HG03095 (cell line): ENCODE results near the gene ACYP2.
"Not testable (repeated sequence)": the region's sequence is repeated elsewhere in the genome, so short reads cannot be mapped to it uniquely, and the experiment has no call there.

Experiments used
- ATAC-seq: cut with Tn5 transposase; IDR thresholded peaks from one replicate; pipeline ENCODE4 v1.9.1; 2021; ENCODE audit warnings: moderate library complexity; ENCODE audit not compliant: unreplicated experiment

ACYP2 gene

DNA sequence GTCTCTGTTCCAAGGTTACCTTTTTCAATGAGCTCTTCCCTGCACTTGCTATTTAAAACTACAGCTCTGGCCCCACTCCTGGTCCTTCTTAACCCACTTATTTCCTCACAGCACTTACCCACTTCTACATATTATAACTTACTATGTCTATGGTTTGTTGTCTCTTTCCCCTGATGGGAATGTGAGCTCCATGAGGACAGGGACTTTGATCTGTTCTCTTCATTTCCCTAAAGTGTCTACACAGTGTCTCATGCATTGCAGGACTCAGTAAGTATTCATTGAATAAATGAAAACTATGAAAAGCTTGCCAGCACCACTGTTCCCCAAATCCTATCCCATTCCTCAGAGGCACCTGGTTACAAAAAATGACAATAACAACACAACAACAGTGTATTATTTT is 18.3 kb upstream of the ACYP2 start:
- ATAC-seq: no peak

DNA sequence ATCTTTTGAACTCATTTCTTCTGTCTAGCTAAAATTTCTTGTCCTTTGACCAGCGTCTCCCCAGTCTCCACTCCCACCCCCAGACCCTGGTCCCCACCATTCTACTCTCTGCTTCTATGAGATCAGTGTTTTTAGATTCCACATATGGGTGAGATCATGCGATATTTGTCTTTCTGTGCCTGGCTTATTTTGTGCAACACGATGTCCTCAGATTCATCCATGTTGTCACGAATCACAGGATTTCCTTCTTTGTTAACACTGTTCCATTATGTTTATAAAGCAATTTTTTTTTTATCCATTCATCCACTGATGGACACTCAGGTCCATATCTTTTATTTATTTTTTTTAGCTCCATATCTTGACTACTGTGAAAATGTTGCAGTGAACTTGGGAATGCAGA is 16.0 kb upstream of the ACYP2 start:
- no peak for ATAC-seq

DNA sequence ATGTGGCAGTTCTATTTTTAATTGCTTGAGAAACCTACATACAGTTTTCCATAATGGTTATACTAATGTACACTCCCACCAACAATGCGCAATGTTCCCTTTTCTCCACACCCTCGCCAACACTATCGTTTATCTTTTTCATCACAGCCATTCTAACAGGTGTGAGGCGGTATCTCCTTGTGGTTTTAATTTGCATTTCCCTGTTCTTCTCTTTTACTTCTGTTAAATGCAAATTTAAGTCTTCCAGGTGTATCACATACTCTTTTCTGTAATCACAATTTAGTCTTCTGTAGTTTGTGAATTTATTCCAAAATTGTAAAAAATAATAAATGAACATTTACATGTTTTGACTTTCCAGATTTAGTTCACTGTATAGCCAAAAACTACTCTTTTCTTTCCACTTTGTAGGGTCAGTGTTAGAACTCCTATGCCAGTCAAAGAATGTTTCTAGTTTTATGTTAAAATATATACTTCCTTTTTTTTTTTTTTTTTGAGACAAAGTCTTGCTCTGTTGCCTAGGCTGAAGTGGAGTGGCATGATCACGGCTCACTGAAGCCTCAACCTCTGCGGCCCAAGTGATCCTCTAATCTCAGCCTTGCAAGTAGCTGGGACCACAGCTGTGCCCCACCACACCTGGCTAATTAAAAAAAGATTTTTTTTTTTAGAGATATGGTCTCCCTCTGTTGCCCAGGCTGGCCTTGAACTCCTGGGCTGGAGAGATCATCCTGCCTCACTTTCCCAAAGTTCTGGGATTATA is 15.4 kb upstream of the ACYP2 start:
- peak; percentile 70 for ATAC-seq

DNA sequence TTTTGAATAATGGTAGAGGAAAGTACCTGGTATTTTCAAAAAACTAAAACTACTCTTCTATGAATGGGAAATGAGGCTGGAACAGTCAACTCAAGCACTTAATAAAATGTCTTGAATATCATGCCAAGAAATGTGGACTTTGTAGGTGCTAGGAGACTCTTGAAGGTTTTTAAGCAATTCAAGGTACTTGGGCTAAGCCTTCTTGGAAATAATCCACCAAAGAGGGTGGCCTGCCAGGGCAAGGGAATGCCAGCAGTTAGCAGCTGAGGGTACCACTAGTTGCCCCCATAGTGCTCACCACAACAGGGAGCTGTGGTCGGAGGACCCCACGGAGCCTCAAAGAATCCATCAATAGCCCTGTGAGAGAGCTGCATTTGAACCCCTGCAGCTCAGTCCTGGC is 14.6 kb upstream of the ACYP2 start:
- no peak for ATAC-seq

DNA sequence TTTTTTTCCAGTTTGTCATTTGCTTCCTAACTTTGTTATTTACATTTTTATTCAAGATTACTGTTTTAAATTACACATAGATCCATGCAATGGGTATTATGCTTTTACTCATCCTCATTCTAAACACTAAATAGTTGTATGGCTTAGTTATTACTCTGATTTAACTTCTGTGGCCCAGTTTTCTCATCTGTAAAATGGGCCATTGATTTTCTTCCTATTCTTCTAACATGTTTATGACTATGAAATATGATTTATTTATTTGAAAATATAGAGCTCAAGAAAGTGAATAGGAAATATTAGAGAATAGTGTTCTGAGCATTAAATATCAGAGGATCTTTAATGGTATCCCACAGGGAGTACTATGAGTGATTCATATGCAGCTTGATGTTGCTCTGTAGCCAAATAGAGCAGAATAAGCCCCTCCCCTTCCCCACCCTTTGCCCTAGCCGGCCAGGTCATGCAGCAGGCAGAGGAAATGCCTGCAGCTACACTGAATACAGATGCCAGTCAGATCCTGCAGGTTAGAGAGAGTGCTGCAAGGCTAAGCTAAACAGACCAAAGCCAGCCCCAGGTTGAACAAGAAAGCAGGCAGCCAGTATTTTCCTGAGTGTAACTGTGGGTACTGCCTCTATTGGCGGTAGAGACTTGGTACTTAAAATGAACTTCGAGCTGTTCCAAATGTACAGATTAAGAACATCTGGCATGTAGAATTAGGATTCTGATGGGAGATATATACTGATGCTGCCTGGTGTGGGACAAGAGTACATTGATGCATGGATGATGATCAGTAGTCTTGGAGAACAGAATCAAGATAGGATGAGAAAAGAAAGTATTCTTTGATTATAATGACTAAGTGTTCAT is 11.7 kb upstream of the ACYP2 start:
- ATAC-seq: peak; percentile 40

DNA sequence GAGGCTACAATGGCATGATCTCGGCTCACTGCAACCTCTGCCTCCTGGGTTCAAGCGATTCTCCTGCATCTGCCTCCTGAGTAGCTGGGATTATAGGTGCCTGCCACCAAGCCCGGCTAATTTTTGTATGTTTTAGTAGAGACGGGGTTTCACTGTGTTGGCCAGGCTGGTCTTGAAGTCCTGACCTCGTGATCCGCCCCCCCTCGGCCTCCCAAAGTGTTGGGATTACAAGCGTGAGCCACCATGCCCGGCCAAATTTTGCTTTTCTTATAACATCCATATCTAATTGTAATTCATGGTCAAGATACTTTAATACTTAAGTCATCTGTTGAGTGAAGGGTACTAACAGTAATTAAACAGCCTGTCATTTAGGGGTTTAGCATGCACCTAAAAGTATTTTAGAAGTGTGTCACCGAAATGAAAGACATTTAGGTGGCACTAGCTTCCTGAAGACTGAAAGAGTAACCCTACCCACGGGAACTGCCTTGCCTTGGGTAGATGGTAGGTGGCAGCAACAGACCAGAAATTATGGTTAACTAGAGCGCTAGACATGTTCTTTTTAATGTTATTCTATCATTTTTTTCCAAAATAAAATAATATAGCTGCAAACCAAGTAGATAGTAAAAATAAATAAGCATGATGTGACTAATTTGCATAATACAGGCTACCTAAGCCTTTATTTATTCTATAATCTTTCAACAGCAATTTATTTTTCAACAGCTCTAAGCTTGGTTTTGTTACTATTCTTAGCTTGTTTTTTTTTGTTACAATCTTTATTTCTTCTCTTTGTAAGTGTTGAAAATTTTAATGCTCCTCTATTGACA is 8.6 kb upstream of the ACYP2 start:
- no peak for ATAC-seq

DNA sequence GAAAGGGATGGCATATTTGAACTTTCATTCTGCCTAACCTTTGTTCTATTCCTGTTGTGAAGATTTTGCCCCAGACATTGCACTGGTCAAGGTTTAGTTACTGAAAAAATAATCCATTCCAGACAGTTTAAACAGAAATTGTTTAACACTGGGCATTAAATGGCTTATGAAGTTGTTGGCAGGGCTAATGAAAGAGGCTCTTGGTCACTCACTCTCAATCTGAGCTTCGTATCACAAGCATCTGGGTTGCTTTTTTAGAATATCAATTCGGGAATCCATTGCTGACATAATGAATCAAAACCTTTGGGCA is 8.0 kb upstream of the ACYP2 start:
- no peak for ATAC-seq

DNA sequence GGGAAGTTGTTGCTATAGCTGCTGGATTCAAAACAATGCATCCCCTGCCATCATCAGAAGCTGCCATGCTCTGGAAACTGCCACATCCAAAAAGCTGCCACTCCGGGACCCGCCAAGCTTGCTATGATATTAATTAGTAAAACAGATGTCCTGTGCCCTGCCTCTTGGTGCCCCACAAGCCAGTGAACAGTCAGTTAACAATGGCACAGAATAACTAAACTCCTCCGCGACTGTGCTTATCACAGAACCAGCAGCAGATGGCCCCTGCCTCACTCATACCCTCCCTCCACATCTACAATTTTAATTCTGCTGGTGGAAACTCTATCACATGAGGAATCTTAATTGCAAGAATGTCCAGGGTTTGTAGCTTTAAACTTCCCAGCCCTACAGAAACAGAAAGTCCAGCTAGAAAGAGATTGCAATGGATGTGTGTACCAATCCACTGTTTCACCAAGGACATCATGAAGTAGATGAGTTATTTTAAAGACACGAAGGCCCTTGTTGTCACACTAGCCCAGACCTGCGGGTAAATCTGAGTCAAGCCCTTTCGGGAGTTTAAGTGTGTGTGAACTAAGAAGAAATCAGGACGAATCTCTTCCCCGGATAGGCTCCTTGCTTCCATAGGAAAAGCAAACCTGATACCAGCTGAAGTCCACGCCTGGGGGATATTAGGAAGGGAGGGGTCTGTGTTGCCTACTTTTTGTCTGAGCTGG is 7.4 kb upstream of the ACYP2 start:
- no peak for ATAC-seq

DNA sequence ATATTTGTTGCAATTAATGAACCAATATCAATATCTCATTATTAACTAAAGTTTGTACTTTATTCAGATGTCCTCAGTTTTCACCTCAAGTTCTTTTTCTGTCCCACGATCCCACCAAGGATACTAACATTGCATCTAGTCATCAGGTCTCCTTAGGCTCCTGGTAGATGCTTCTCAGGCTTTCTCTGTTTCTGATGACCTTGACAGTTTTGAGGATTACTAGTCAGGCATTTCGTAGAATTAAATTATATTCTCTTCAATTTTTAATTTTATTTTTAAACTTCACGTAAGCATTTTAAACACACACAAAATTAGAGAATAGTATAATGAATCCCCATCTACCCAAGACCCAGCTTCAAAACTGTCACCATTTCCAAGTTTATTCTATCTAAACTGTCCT is 5.6 kb upstream of the ACYP2 start:
- no peak for ATAC-seq

DNA sequence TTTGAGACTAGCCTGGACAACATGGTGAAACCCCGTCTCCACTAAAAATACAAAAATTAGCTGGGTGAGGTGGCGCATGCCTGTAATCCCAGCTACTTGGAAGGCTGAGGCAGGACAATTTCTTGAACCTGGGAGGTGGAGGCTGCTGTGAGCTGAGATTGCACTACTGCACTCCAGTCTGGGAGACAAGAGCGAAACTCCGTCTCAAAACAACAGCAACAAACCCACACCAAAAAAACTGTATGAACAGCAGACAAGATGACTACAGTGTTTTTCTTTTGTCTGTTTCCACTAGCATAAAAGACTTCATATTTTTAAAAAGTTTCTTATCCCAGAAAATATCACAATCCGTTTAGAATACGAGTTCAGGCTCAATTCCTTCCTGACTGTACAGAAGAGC is 936 bp upstream of the ACYP2 start:
- not testable (repeated sequence) for ATAC-seq

DNA sequence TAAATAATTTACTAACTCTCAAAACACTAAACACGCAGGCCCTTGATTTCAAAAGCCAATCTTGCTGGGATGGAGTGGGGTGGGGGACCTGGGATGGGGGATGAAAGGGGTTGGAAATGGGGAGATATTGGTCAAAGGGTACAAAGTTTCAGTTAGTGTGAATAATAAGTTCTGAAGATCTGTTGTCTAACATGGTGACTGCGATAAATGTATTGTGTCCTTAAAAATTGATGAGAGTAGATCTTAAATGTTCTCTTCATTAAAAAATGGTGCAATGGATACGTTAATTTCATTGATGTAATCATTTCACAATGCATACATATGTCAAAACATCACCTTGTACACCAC is 505 bp upstream of the ACYP2 start:
- ATAC-seq: no peak

DNA sequence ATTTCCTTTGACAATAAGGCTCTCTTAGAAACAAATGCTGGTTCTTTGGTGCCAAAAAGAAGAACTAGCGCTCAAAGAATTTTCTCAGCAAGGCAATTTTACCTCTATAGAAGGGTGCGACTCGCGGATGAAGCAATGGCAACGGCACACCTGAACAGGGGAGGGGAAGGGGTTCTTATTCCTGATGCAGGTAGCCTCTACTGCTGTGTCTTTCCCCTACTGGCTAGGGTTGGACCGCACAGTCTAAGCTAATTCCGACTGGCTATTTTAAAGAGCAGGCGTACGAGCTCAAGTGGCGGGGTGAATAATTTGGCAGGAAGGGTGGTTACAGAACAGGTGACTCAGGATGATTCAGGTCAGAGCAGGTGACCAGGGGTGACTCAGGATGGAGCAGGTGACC is 1.2 kb downstream of the ACYP2 start:
- not testable (repeated sequence) for ATAC-seq

DNA sequence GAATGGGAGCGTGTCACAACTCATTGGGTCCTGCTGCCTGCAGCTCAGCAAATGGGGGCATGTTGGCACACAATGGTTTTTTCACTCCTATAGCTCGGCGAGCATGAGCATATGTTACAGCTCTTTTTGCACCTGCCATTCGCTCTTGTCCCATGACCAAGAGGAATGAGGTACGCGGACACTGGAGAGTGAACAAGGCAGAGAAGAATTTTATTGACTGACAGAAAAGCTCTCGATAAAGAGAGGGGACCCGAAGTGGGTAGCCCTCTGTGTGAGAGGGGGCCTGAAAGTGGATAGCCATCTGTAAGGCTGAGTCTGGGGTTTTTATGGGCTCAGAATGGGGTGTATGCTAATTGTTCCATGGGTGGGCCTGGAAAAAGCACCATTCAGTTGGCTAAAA is 5.5 kb downstream of the ACYP2 start:
- ATAC-seq: no peak

DNA sequence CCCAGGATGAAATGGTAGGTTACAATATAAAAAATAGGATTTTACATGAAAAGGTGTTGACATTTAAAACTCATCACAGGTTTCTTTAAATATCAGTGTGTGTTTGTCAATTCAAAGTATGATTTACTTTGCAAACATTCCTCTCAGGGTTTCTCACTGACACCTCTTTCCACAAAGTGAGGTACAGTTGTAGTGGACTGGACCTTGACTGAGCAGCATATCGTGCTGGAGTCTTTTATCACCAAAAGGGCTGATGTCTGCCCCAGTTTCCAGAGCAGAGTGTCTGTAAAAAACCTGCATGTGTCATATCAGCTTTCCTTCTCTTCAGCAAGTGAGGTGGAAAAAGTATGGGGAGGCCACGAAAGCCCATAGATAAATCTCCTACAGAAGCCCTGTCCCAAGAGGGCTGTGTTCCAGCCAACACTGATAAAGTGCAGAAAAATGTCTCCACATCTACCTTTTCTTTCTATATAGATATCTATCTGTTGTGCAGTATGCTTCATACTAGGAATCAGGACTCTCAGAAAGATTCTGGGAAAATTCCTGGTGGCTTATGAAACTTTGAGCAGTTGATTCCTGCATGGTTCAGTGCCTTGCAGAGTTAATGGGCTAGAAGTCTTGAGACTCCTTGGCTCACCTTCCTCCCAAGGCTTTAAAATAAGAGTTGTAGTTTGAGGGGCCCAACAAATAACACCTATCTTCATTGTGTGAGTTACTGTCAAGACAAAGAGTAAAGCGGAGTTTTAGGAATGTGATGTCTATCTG is 6.9 kb downstream of the ACYP2 start:
- ATAC-seq: no peak

DNA sequence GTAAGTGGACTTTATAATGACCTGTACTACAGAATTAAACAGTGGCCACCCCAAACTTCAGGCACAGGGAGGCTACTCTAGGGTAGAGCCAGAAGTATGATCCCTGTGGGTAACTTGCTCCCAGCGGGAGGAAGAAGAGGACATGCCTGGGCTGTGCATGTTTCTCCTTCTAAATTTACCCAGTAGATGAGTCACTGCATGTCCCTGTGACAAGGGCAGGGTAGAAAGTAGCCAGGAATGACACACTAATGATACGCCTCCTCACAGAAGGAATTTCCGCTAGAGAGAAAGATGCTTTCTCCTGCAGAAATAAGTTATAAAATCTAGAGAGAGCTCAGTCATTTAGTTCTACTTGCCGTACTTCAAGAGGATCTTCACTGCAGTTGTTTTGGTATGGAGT is 7.5 kb downstream of the ACYP2 start:
- ATAC-seq: no peak

DNA sequence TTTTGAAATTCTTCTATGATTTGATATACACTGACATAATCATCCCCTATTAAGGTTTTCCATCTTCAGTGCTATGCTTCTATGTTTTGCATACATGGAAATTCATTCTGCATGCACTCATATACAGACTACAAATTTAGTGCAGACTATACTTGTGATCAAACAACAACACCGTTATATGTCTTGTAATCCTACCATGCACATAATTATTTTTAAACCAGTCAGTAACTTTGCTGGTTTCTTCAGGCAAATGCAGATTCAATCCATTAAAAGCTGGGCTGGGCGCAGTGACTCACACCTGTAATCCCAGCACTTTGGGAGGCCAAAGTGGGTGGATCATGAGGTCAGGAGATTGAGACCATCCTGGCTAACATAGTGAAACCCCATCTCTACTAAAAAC is 11.8 kb downstream of the ACYP2 start:
- ATAC-seq: not testable (repeated sequence)

DNA sequence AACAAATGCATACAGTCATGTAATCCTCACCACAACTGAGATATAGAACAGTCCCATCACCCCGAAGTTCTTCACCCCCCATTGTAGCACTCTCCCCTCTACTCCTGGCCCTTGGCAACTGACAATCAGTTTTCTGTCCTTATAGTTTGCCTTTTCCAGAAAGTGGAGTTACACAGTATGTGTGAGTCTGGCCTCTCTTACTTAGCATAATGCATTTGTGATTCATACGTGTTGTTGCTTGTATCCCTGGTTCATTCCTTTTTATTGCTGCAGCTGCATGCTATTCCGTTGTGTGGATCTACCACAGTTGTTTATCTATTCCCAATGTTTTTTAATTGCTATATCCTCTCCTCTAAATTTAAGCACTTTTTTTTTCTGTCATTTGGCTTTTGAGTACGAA is 17.6 kb downstream of the ACYP2 start:
- no peak for ATAC-seq

DNA sequence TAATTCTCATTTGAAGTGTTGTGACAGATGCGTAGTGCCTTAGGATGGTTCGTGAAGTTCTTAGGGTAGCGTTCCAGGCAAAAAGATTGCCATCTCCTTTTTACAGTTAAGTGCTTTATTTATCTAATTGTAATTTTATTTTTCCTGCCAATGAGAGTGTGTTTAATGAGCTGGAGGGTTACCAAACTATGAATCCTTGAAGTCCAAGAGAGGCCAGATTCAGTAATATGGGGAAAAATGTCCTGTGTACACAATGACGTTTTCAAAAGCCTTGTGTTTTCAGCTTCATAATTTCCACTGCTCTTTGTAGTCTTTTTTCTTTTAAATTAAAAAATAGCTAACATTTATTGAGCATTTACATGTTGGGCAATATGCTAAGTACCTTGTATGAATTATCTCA is 23.8 kb downstream of the ACYP2 start:
- no peak for ATAC-seq

DNA sequence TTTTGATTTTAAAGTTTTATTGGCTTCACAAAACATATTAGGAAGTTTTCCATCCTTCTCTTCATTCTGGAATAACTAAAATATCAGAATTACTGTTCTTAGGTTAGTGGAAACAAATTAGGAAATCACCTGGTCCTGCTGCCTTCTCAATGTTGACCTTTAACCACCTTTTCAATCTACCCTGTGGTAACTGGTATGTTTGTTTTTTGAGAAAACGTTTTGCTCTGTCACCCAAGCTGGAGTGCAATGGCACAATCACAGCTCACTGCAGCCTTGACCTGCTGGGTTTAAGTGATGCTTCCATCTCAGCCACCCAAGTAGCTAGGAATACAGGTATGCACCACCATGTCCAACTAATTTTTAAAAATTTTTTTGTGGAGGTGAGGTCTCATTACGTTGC is 28.4 kb downstream of the ACYP2 start:
- ATAC-seq: no peak

DNA sequence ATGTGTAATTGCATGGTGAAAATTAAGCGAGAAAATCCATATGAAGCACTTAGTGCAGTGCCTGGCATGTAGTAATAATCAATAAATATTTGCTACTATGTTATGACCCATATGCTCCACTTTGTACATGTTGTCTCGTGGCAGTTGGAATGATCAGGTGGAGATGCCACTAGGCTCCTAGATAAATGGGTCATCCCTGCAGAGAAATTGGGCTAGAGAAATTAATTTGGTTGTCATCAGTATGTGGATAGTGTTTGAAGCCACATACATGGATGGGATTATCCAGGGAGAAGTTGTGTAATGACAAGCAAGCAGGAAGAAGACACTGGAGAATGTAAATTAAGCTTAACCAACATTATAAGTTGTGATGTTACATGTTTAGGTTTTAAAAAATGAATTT is 33.0 kb downstream of the ACYP2 start:
- no peak for ATAC-seq
